Neutrophil (primary cell): ENCODE results near the gene DLGAP3.

Source experiments
- H3K27ac ChIP-seq: fragments of 200-600 bp; sonication (generic); 2 replicates; pipeline ENCODE4 v1.5.1; 2016; ENCODE audit warnings: mild to moderate bottlenecking, moderate library complexity
- H3K27me3 ChIP-seq: fragments of 200-600 bp; sonication (generic); 2 replicates; pipeline ENCODE4 v1.6.0; 2016; ENCODE audit warnings: mild to moderate bottlenecking
- H3K36me3 ChIP-seq: fragments of 200-600 bp; sonication (generic); 2 replicates; pipeline ENCODE4 v1.5.1; 2017
- H3K4me1 ChIP-seq, 2 experiments: fragments of 200-600 bp in 1 of 2; sonication (generic) in 1 of 2; 1 replicate in 1 of 2; 2 replicates in 1 of 2; pipeline versions ENCODE4 v1.5.1 to v1.6.1; 2013 to 2016; ENCODE audit warnings: low read depth in 1 of 2, low read length in 1 of 2, mild to moderate bottlenecking in 1 of 2, moderate library complexity in 1 of 2; ENCODE audit not compliant: control insufficient read depth in 1 of 2, insufficient read depth in 1 of 2
- H3K4me3 ChIP-seq, 2 experiments: fragments of 200-600 bp in 1 of 2; sonication (generic) in 1 of 2; 1 replicate in 1 of 2; 2 replicates in 1 of 2; pipeline ENCODE4 v1.5.1; 2013 to 2016; ENCODE audit warnings: low read depth in 1 of 2, low read length in 1 of 2, mild to moderate bottlenecking in 1 of 2, moderate library complexity in 1 of 2
- H3K9me3 ChIP-seq: fragments of 200-600 bp; sonication (generic); 2 replicates; pipeline ENCODE4 v1.5.1; 2016
- CTCF ChIP-seq: fragments of 200-600 bp; sonication (generic); IDR thresholded peaks from 2 replicates; pipeline ENCODE4 v1.5.1; 2016; ENCODE audit warnings: antibody characterized with exemption

DLGAP3 gene

GRCh38 chr1:34896612-34897011 lies 32.8 kb downstream of the DLGAP3 start:
- H3K4me1 ChIP-seq = no peaks in the 10 kb centered on the region
- H3K36me3 ChIP-seq = no peaks in the 10 kb centered on the region
- H3K4me3 ChIP-seq = no peak overlapping the region
- TF ChIP-seq CTCF = no peak
- H3K27me3 ChIP-seq = peaks cover 26% of the 10 kb centered on the region
- H3K27ac ChIP-seq = no peak overlapping the region
- H3K9me3 ChIP-seq = no peaks in the 10 kb centered on the region

- no peak overlapping the region for H3K27ac ChIP-seq
- TF ChIP-seq CTCF = no peak
- H3K27me3 ChIP-seq = peaks cover 73% of the 10 kb centered on the region
- H3K36me3 ChIP-seq = no peaks in the 10 kb centered on the region
- H3K4me3 ChIP-seq = no peak overlapping the region
- peaks cover 2 to 7% of the 10 kb centered on the region in 2 experiments for H3K4me1 ChIP-seq
- no peaks in the 10 kb centered on the region for H3K9me3 ChIP-seq
Observed at GRCh38 chr1:34889705-34890104, 39.7 kb downstream of the DLGAP3 start.

GRCh38 chr1:34887593-34887992 lies 41.9 kb downstream of the DLGAP3 start:
- no peaks in the 10 kb centered on the region for H3K9me3 ChIP-seq
- no peaks in the 10 kb centered on the region for H3K36me3 ChIP-seq
- H3K4me1 ChIP-seq = peaks cover 2 to 7% of the 10 kb centered on the region in 2 experiments
- no peak overlapping the region for H3K4me3 ChIP-seq
- no peak for TF ChIP-seq CTCF
- H3K27me3 ChIP-seq = peaks cover 89% of the 10 kb centered on the region
- H3K27ac ChIP-seq = no peak overlapping the region

- Histone ChIP-seq H3K36me3 (no peaks in the 10 kb centered on the region), H3K27me3 (peaks cover 100% of the 10 kb centered on the region), H3K27ac (no peak overlapping the region), H3K4me3 (peak overlapping the region in 1 of 2 experiments; percentile 18), H3K9me3 (no peaks in the 10 kb centered on the region), H3K4me1 (peaks cover 2 to 7% of the 10 kb centered on the region in 2 experiments)
- no peak for TF ChIP-seq CTCF
Observed at GRCh38 chr1:34885405-34886247, 43.8 kb downstream of the DLGAP3 start.

DNA sequence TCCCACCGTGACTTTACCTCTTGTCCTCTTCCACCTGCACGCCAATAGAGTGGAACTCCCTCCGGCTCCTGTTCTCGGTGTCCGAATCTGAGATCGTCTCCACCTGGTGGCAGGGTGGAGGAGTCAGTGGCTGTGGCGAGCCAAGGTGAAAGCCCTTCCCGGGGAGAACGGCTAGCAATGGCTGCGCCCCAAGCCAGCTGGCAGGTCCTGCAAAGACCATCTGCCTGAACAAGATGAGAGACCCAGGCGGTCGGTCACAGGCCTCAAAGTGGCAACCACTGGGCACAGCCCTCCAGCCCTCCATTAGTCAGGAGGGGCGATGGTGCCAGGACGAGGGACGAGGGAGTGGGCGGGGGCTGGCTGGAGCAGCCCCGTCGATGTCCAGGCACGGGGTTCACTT lies 44.5 kb downstream of the DLGAP3 start:
- H3K4me3 ChIP-seq = no peak overlapping the region
- H3K4me1 ChIP-seq = peaks cover 2 to 7% of the 10 kb centered on the region in 2 experiments
- no peaks in the 10 kb centered on the region for H3K36me3 ChIP-seq
- TF ChIP-seq CTCF = no peak
- H3K9me3 ChIP-seq = no peaks in the 10 kb centered on the region
- no peak overlapping the region for H3K27ac ChIP-seq
- peaks cover 100% of the 10 kb centered on the region for H3K27me3 ChIP-seq
